Raji (cell line): ENCODE data around the gene FDPS.

Source experiments
- POLR2A ChIP-seq: IDR thresholded peaks from 2 replicates; pipeline ENCODE4 v1.6.1; 2011; ENCODE audit warnings: low read depth, low read length, control low read depth; ENCODE audit not compliant: insufficient read depth

FDPS gene

GRCh38 chr1:155300024-155300423 lies 8.6 kb upstream of the FDPS start:
- no peak for TF ChIP-seq POLR2A

GRCh38 chr1:155300553-155301329 lies 7.9 kb upstream of the FDPS start:
- TF ChIP-seq POLR2A = no peak

GRCh38 chr1:155301342-155301841 lies 7.3 kb upstream of the FDPS start, which contains the start of gene PKLR:
PKLR (minus strand) TSS chr1:155301438; CDS start chr1:155301395, 43 bp downstream.
- TF ChIP-seq POLR2A = no peak

GRCh38 chr1:155304558-155305063 lies 4.1 kb upstream of the FDPS start:
- no peak for TF ChIP-seq POLR2A

GRCh38 chr1:155305881-155306391 lies 2.7 kb upstream of the FDPS start:
- TF ChIP-seq POLR2A = no peak

- TF ChIP-seq POLR2A = no peak
Observed at GRCh38 chr1:155307247-155307740, 1.4 kb upstream of the FDPS start.

GRCh38 chr1:155309423-155310021 lies 856 bp downstream of the FDPS start:
- TF ChIP-seq POLR2A = peak; percentile 33; the same call in 1 of the 2 replicates

GRCh38 chr1:155313261-155313660 lies 4.6 kb downstream of the FDPS start:
- TF ChIP-seq POLR2A = no peak

GRCh38 chr1:155316922-155317321 lies 8.3 kb downstream of the FDPS start:
- no peak for TF ChIP-seq POLR2A

- no peak for TF ChIP-seq POLR2A
Observed at GRCh38 chr1:155318082-155318481, 9.4 kb downstream of the FDPS start.

GRCh38 chr1:155319536-155319935 lies 10.9 kb downstream of the FDPS start:
- TF ChIP-seq POLR2A = peak; percentile 34; the same call in 1 of the 2 replicates

GRCh38 chr1:155320252-155320651 lies 11.6 kb downstream of the FDPS start:
- TF ChIP-seq POLR2A = no peak

- TF ChIP-seq POLR2A = peak; percentile 31; the same call in 1 of the 2 replicates
Observed at GRCh38 chr1:155320661-155321617, 12.3 kb downstream of the FDPS start, which contains the start of gene RUSC1. RUSC1 (plus strand) TSS chr1:155320894; CDS start chr1:155321774, 880 bp downstream.
